Keratinocyte (primary cell): Measurements from ENCODE around the gene ABI2. TPM values are rescaled to one million over a fixed set of nuclear protein-coding genes. Genes with fewer than 3 reads are reported as not detected.
"Not testable (repeated sequence)": the region's sequence is repeated elsewhere in the genome, so short reads cannot be mapped to it uniquely, and the experiment has no call there.

Source experiments
- DNase-seq: peaks from one replicate; pipeline ENCODE4 v3.0.0-alpha.2; 2011; ENCODE audit warnings: low read depth, missing footprints, low spot score
- FAIRE-seq: peaks from 2 replicates; lab custom pipeline; 2011; peaks lifted over from hg19 to GRCh38; lab: Jason Lieb, UNC
- H2AFZ ChIP-seq: 2 replicates; pipeline ENCODE4 v1.6.0; 2012; ENCODE audit warnings: low read length, control low read depth, inconsistent platforms; ENCODE audit not compliant: control insufficient read depth
- H3K27ac ChIP-seq: 2 replicates; pipeline ENCODE4 v1.5.1; 2011; ENCODE audit warnings: low read length; ENCODE audit not compliant: control insufficient read depth, insufficient read depth
- H3K27me3 ChIP-seq: 3 replicates; pipeline ENCODE4 v1.6.0; 2011; ENCODE audit warnings: low read length; ENCODE audit not compliant: control insufficient read depth, insufficient read depth; ENCODE audit errors: extremely low read depth
- H3K36me3 ChIP-seq, 2 experiments: 2 replicates in 1 of 2; 3 replicates in 1 of 2; pipeline ENCODE4 v1.5.1; 2011; ENCODE audit warnings: low read length in 2 of 2, mild to moderate bottlenecking in 1 of 2; ENCODE audit not compliant: control insufficient read depth in 2 of 2, insufficient read depth in 2 of 2; ENCODE audit errors: extremely low read depth in 1 of 2
- H3K4me1 ChIP-seq: 3 replicates; pipeline ENCODE4 v1.5.1; 2011; ENCODE audit warnings: low read length; ENCODE audit not compliant: control insufficient read depth, insufficient read depth; ENCODE audit errors: extremely low read depth
- H3K4me2 ChIP-seq: 3 replicates; pipeline ENCODE4 v1.6.0; 2011; ENCODE audit warnings: low read depth, low read length; ENCODE audit not compliant: control insufficient read depth, insufficient read depth; ENCODE audit errors: extremely low read depth
- H3K4me3 ChIP-seq, 3 experiments: fragments of 200-600 bp in 1 of 3; sonication (generic) in 1 of 3; 2 replicates in 2 of 3; 3 replicates in 1 of 3; pipeline ENCODE4 v1.5.1; 2011 to 2016; ENCODE audit warnings: low read length in 3 of 3, mild to moderate bottlenecking in 3 of 3, control low read depth in 2 of 3, inconsistent platforms in 1 of 3, low read depth in 1 of 3, mixed read lengths in 1 of 3, mixed run types in 1 of 3, moderate library complexity in 1 of 3; ENCODE audit not compliant: control insufficient read depth in 2 of 3, insufficient read depth in 2 of 3; ENCODE audit errors: extremely low read depth in 1 of 3
- H3K79me2 ChIP-seq: 2 replicates; pipeline ENCODE4 v1.6.0; 2012; ENCODE audit warnings: low read length; ENCODE audit not compliant: control insufficient read depth, insufficient read depth
- H3K9ac ChIP-seq: 3 replicates; pipeline ENCODE4 v1.6.0; 2011; ENCODE audit warnings: low read length; ENCODE audit not compliant: control insufficient read depth, insufficient read depth; ENCODE audit errors: extremely low read depth
- H3K9me1 ChIP-seq: 3 replicates; pipeline ENCODE4 v1.6.0; 2011; ENCODE audit warnings: low read length; ENCODE audit not compliant: control insufficient read depth, insufficient read depth; ENCODE audit errors: extremely low read depth
- H3K9me3 ChIP-seq: 2 replicates; pipeline ENCODE4 v1.5.1; 2012; ENCODE audit warnings: low read depth, low read length; ENCODE audit not compliant: control insufficient read depth
- H4K20me1 ChIP-seq: 3 replicates; pipeline ENCODE4 v1.6.0; 2011; ENCODE audit warnings: low read length; ENCODE audit not compliant: control insufficient read depth, insufficient read depth; ENCODE audit errors: extremely low read depth
- EZH2 ChIP-seq: IDR thresholded peaks from one replicate; pipeline ENCODE4 v1.6.1; 2012; ENCODE audit warnings: inconsistent platforms, mild to moderate bottlenecking, low read length, moderate library complexity
- dilution Hi-C: fragments of 300-500 bp; cut with MboI; formaldehyde crosslinking; loops from one replicate; pipeline ENCODE4 v1.7.0; 2020; ENCODE audit warnings: low sequenced_read_pairs; ENCODE audit not compliant: extremely low pct_ligation_motif_present
- polyA plus RNA-seq, 5 experiments: library from polyadenylated mRNA; depleted of rRNA in 3 of 5; stranded (reverse) in 3 of 5; stranded (forward) in 1 of 5; unstranded in 1 of 5; fragments of >200 nt; gene quantifications; 1 replicate in 1 of 5; 2 replicates in 3 of 5; 3 replicates in 1 of 5; pipeline versions ENCODE4 v1.2.1 to v1.2.3, GENCODE V29; 2011 to 2012; ENCODE audit warnings: missing spikeins in 2 of 5, low read depth in 1 of 5, low replicate concordance in 1 of 5
- TF ChIP-seq, protein P1 (sequence below), 3 experiments: IDR thresholded peaks in 1 of 3; conservative IDR thresholded peaks in 1 of 3; optimal IDR thresholded peaks in 1 of 3; 2 replicates in 2 of 3; 3 replicates in 1 of 3; pipeline versions ENCODE3 to v1.5.1; 2011; ENCODE audit warnings: low read length in 3 of 3, mild to moderate bottlenecking in 3 of 3, moderate library complexity in 2 of 3, control low read depth in 1 of 3, inconsistent platforms in 1 of 3; ENCODE audit not compliant: insufficient read depth in 2 of 3; ENCODE audit errors: extremely low read depth in 1 of 3

The ABI2 gene
- polyA plus RNA-seq, 1 donor (not counting 4 experiments of a cell fraction or from before 2014, with no cell fraction given), result 12.9 TPM

DNA sequence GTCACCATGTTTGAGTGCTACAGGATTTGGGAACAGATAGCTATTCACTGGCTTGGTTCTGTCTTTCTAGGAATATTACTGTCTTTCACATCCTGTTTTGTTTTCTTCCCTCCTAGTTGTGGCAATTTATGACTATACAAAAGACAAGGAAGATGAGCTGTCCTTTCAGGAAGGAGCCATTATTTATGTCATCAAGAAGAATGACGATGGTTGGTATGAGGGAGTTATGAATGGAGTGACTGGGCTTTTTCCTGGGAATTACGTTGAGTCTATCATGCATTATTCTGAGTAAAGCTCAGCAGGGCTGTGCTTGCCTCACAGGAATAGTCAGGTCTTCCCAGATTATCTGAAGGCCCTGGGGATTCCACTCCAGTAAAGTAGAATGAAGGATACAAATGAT is 98.9 kb downstream of the ABI2 start:
- dilution Hi-C loops, result no loop called here
- FAIRE-seq, result no peak
- Histone ChIP-seq H3K27me3 (no peaks in the 10 kb centered on the region), H3K79me2 (no peaks in the 10 kb centered on the region), H3K4me3 (no peak overlapping the region), H4K20me1 (no peaks in the 10 kb centered on the region), H3K36me3 (peaks cover 0 to 1% of the 10 kb centered on the region in 2 experiments), H2AFZ (no peak overlapping the region), H3K9ac (no peak overlapping the region), H3K27ac (no peak overlapping the region), H3K9me1 (no peaks in the 10 kb centered on the region), H3K4me1 (no peaks in the 10 kb centered on the region), H3K9me3 (no peaks in the 10 kb centered on the region), H3K4me2 (no peak overlapping the region)
- no peak for TF ChIP-seq EZH2
- DNase-seq, result no peak

DNA sequence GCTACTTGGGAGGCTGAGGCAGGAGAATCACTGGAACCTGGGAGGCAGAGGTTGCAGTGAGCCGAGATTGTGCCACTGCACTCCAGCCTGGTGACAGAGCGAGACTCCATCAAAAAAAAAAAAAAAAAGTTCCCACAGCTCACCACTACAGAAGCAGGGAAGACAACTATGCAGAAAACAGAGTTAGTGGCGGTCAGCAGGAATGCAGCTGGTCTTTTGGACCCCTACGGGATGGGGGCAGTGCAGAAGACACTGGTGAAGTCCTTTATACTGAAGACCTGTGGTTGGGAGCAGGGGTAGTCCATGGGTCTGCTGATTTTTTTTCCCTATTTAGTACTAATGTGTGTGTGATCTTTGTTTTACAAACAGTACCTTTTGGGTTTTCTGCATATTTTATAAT is 101.4 kb downstream of the ABI2 start:
- H3K79me2 ChIP-seq, H3K4me3 ChIP-seq, H3K9me1 ChIP-seq, H3K27ac ChIP-seq, FAIRE-seq, H3K9me3 ChIP-seq, H3K4me1 ChIP-seq, H3K27me3 ChIP-seq, H4K20me1 ChIP-seq, H3K4me2 ChIP-seq, H2AFZ ChIP-seq, dilution Hi-C loops, H3K9ac ChIP-seq, H3K36me3 ChIP-seq, DNase-seq: not testable (repeated sequence)

DNA sequence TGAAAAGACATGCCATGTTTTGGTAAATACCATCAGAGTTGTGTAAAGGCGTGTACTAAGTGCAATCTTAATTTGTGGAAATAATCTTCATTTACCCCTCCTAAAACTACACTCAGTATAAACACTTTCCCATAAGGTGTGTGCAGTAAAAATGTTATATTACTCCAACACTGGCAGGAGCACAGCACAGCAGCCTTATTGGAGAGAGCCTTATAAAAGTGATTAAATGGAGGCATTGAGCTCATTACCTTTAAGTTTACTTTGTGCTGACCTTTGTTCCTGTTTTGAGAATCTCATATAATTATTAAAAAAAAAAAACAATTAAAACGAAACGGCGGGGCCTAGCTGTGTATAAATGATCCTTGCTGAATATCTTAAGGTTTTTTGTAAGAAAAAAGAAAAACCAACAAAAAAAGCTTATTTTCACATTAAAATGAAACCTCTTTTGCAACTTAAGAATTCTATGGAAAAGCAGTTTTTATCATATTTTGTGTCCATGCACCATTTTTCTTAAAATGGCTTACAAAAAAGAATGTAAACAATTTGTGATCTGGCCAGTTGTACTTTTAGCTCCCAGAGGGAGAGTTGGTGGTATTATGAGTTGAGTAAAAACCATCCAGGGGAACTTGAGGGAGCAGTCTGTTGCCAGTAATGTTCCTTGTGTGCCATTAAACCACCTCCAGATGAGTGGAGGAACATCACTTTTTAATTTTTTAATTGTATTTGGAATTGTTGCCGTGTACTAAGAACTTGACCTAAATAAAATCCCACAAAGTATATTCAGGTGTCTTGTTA is 103.4 kb downstream of the ABI2 start:
- Histone ChIP-seq H2AFZ (no peak overlapping the region), H3K27ac (no peak overlapping the region), H3K4me1 (no peaks in the 10 kb centered on the region), H3K9me3 (no peaks in the 10 kb centered on the region), H3K27me3 (no peaks in the 10 kb centered on the region), H3K79me2 (no peaks in the 10 kb centered on the region), H3K9ac (no peak overlapping the region), H4K20me1 (no peaks in the 10 kb centered on the region), H3K9me1 (no peaks in the 10 kb centered on the region), H3K4me2 (no peak overlapping the region), H3K36me3 (peaks cover 0 to 2% of the 10 kb centered on the region in 2 experiments), H3K4me3 (no peak overlapping the region)
- dilution Hi-C loops, result no loop called here
- DNase-seq (no peak), FAIRE-seq (no peak)
- no peak for TF ChIP-seq EZH2
- TF ChIP-seq, protein P1, sequence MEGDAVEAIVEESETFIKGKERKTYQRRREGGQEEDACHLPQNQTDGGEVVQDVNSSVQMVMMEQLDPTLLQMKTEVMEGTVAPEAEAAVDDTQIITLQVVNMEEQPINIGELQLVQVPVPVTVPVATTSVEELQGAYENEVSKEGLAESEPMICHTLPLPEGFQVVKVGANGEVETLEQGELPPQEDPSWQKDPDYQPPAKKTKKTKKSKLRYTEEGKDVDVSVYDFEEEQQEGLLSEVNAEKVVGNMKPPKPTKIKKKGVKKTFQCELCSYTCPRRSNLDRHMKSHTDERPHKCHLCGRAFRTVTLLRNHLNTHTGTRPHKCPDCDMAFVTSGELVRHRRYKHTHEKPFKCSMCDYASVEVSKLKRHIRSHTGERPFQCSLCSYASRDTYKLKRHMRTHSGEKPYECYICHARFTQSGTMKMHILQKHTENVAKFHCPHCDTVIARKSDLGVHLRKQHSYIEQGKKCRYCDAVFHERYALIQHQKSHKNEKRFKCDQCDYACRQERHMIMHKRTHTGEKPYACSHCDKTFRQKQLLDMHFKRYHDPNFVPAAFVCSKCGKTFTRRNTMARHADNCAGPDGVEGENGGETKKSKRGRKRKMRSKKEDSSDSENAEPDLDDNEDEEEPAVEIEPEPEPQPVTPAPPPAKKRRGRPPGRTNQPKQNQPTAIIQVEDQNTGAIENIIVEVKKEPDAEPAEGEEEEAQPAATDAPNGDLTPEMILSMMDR (optimal IDR thresholded peaks at IDR 0.05 in 1 of 3, IDR thresholded peaks at IDR 0.05 in 1 of 3, conservative IDR thresholded peaks at IDR 0.05 in 1 of 3; ENCODE audit: extremely low read depth in 1 of 3, insufficient read depth in 2 of 3, low read length in 3 of 3), result no peak
